NCI-H69 (cell line): ENCODE measurements around the gene DNAH10.

Experiments
- DNase-seq: peaks from one replicate; lab custom pipeline; 2025; lab: John Stamatoyannopoulos, UW

The DNAH10 gene

GRCh38 chr12:123886931-123887582 lies 125.0 kb downstream of the DNAH10 start:
- peak; percentile 72 for DNase-seq

DNA sequence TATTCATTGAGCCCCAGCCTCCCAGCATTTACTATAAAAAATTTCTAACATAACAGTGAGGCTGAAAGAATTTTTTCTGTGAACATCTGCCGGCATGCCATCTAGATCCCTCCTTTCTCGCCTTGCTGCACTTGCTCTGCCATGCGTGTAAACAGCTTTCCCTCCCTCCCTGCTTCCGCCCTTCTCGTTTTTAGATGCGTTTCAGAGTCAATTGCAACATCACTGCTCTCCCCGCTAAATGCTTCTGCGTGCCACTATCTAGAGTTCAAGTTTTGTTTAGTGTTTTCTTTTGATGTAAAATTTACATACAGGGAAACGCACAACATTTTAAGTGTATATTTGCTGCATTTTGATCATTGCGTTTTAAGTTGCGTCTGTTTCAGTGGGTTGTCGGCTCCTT lies 126.9 kb downstream of the DNAH10 start:
- DNase-seq, result no peak

DNA sequence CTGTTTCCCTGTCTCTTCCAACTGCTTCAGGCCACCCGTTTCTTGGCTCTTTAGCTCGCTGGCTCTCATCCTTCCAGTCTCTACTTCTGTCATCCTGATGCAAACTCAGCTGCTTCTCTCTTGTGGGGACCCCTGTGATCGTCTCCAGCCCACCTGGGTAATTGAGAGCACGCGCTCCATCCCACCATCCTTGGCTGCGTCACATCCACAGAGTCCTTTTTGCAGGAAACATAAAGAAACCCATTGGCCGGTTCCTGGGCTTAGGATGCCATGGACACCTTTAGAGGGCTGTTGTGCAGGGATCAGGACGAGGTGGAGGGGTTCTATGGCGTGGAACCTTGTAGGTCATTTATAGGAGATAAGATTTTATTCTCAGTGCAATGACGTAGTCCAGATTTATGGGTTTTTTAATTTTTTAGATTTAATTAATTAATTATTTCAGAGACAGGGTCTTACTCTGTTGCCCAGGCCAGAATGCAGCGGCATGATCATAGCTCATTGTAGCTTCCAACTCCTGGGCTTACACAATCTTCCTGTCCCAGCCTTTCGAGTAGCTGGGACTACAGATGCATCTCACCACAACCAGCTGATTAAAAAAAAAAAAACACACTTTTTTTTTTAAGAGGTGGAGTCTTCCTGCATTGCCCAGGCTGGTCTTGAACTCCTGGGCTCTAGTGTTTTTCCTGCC lies 127.9 kb downstream of the DNAH10 start:
- no peak for DNase-seq

DNA sequence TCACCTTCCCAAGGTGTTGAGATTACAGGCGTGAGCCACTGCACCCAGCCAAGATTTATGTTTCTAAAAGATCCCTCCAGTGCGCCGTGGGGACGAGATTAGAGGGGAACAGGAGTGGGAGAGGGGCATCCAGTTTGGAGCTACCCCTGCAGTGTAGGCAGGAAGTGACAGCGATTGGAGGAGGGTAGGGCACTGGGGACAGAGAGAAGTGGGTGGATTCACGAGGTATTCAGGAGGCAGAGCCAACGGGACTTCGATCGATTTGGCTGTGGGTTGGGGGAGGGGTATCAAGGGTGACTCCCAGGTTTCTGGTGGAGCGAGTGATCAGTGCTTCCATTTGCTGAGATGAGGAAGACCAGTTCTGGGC lies 128.4 kb downstream of the DNAH10 start:
- DNase-seq, result no peak

DNA sequence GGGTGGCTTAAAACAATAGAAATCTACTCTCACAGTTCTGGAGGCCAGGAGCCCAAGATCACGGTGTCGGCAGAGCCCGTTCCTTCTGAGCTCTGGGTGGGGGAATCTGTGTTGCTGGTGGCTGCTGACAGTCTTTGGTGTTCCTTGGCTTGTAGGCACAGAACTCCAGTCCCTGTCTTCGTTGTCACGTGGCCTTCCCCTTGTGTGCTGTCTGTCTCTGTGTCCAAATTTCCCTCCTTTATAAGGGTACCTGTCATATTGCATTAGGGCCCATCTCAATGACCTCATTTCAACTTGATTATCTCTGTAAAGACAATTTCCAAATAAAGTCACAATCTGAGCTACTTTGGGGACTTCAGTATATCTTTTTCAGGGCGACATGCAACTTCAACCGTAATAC lies 128.9 kb downstream of the DNAH10 start:
- no peak for DNase-seq

- peak; percentile 17 for DNase-seq
These were observed 129.5 kb downstream of the DNAH10 start for GRCh38 chr12:123891516-123892179.

DNA sequence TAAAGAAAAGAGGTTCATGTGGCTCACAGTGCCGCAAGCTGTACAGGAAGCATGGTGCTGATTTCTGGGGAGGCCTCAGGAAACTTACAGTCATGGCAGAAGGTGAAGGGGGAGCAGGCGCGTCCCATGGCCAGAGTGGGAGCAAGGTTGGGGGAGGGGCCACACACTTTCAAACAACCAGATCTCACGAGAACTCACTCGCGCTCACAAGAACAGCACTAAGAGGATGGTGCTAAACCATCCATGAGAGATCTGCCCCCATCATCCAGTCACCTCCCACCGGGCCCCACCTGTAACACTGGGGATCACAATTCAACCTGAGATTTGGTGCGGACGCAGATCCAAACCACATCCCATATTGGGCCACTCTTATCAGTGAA lies 130.1 kb downstream of the DNAH10 start:
- DNase-seq, result no peak

- DNase-seq, result no peak
These were observed 130.8 kb downstream of the DNAH10 start for GRCh38 chr12:123892853-123893252.

GRCh38 chr12:123893276-123893675 lies 131.2 kb downstream of the DNAH10 start:
- DNase-seq, result no peak

- DNase-seq, result no peak
These were observed 132.8 kb downstream of the DNAH10 start for GRCh38 chr12:123894823-123895345.

DNA sequence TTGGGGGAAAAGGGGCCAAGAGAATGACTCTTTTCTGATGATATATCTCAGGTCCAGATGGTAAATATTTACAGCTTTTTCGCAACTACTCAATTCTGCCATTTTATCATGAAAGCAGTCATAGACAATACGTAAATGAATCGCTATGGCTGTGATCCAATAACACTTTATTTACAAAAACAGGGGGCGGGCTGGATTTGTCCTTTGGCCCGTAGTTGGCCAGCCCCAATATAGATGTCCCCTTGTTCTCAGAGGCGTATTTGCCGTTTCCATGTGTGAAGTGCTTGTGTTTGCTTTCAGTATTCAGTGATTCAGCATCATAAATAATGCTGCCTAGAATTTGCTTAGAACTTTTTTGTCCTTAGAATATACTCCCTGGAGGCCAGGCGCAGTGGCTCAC lies 133.3 kb downstream of the DNAH10 start:
- DNase-seq, result peak; percentile 8

DNA sequence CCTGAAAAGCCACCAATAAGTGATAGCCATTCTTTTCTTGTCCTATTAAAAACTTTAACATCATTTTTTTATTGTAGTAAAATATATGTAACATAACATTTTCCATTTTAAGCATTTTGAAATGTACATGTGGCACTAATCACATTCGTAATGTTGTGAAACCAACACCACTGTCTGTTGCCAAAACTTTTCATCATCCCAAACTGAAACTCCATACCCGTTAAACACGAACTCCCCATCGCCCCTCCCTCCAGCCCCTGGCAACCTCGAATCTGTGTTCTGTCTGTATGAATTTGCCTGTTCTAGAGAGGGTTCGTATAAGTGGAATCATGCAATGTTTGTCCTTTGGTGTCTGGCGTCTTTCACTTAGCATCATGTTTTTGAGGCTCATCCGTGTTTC lies 134.7 kb downstream of the DNAH10 start:
- no peak for DNase-seq

GRCh38 chr12:123897221-123897620 lies 135.1 kb downstream of the DNAH10 start:
- DNase-seq, result no peak

DNA sequence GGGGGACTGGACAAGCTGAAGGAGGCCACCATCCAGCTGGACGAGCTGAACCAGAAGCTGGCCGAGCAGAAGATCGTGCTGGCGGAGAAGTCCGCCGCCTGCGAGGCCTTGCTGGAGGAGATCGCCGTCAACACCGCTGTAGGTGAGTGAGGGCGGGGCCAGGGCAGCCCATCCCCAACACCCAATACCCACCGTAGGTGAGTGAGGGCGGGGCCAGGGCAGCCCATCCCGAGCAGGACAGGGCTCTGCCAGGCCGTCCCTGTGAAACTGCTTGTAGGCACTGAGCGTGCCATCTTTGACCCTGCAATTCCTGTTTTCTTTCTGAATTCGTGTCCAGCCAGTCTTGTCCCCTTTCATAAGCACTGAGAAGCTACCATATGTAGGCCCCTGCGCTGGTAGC lies 136.6 kb downstream of the DNAH10 start:
- no peak for DNase-seq

GRCh38 chr12:123899368-123899767 lies 137.3 kb downstream of the DNAH10 start:
- no peak for DNase-seq

- DNase-seq, result peak; percentile 25
These were observed 138.8 kb downstream of the DNAH10 start for GRCh38 chr12:123900871-123901376.

GRCh38 chr12:123902821-123903220 lies 140.7 kb downstream of the DNAH10 start:
- no peak for DNase-seq

GRCh38 chr12:123903301-123904065 lies 141.4 kb downstream of the DNAH10 start:
- no peak for DNase-seq

- DNase-seq, result peak; percentile 63
These were observed 143.3 kb downstream of the DNAH10 start for GRCh38 chr12:123905319-123905925.

GRCh38 chr12:123906711-123907420 lies 144.8 kb downstream of the DNAH10 start:
- DNase-seq, result no peak
